Frontal cortex (tissue), 4 donors: Measurements from ENCODE around the gene CLIC5. TPM values are rescaled to one million over a fixed set of nuclear protein-coding genes. Genes with fewer than 3 reads are reported as not detected.

Source experiments
- DNase-seq, 2 donors: peaks; one replicate each; pipeline ENCODE4 v3.0.0; 2012; ENCODE audit warnings: low spot score in 2 of 2
- FAIRE-seq: peaks from 2 replicates; lab custom pipeline; 2012; peaks lifted over from hg19 to GRCh38; lab: Jason Lieb, UNC
- total RNA-seq: library from RNA; depleted of rRNA; stranded (reverse); fragments of >200 nt; gene quantifications from one replicate; pipeline ENCODE4 v1.2.3, GENCODE V29; 2014
- donor health status: control.
- donor health status: control.
- donor health status: control.

Gene CLIC5
- total RNA-seq, 1 donor from 2014 or later: 1.2 TPM

- FAIRE-seq: no peak
These were observed 24.0 kb upstream of the CLIC5 start for GRCh38 chr6:46039646-46040045.

DNA sequence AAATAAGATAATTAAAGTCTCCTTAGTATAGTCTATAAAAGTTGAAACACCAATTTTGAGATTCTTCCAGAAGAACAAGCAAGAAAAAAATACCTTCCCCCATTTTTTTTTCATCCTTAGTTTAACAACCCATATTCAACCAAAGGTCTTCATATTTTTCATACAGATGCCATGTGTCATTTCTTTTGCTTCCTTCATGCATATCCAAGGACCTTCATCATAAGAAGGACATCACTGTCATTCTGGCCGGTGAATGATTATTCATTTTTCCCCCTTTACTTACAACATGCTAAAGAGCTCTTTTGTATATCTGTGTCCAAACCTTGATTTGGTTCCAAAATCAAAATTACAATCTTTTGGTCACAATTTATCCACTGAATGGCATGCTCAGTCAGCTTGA, 21.3 kb upstream of the CLIC5 start:
- FAIRE-seq (no peak), DNase-seq (no peak)

More at GRCh38 chr6:46039646-46040045, 24.0 kb upstream of the CLIC5 start:
- DNase-seq: no peak

DNA sequence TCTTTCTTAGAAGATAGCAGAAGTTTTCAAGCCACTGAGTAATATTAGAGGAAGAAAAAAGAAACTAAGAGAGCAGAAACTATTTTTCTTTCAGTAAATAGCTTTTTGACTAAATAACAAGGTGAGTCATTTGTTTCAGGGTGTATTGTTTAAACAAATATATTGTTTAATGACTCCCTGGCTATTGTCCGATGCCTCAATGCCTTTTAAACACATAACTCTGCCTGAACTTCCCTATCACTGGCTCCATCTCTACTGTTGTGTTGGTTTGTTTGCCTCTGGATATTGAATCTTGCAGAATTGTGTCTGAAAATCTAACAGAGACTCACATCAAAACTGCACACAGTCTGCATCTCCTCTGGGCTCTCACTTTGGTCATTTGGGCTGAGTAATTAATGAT, 19.6 kb upstream of the CLIC5 start:
- no peak for DNase-seq
- FAIRE-seq: no peak

DNA sequence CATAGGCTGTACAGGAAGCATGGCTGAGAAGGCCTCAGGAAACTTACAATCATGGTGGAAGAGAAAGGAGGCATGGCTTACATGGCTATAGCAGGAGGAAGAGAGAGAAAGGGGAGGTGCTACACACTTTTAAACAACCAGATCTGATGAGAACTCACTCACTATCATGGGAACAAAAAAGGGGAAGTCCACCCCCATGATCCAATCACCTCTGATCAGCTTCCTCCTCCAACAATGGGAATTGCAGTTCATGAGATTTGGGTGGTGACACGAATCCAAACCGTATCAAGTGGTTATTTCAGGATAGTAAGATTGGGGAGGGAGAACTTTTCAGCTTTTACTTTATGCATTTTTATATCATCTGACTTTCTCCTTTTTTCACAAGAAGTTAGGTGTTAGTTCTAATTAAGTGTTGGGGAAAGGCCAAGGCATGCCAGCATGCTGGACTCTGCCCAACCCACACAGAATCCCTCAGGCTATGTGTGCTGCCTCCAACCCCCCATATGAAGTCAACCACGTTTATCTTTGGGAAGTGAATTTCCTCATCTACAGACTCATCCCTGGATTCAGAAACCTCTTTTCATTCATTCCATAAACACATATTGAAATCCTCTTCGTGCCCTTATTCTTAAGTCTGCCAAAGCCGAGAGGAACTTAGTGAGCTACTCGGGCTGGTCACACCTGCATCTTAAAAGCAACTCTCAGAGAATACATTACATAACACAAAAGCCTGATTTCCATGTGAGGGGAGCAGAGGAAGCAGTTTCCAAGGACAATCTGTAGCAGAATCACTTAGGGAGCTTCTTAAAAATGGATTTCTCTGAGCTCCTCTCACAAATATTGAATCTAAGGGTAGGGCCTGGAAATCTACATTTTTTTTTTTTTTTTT, 16.7 kb upstream of the CLIC5 start:
- DNase-seq (no peak), FAIRE-seq (no peak)

DNA sequence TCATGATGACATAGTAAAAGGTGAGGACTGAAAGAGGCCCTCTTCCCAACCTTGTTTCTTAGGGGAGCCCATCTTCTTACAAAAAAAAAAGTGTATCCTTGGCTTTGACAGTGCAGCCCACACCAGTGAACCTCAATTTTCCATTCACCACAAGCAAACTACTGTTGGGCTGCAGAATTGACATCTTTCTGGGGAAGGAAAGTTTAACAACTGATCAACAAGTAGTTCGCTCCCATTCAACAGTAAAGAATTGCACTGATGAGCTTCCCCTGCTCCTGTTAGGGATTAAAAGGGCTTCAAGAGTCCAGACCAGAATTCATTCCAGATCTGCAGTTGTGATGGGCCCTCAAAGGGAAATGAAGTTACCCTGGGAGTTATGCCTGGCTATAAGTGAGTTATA, 13.9 kb upstream of the CLIC5 start:
- DNase-seq (no peak), FAIRE-seq (no peak)

- FAIRE-seq (no peak), DNase-seq (no peak)
These were observed 10.6 kb upstream of the CLIC5 start for GRCh38 chr6:46026307-46026706.

DNA sequence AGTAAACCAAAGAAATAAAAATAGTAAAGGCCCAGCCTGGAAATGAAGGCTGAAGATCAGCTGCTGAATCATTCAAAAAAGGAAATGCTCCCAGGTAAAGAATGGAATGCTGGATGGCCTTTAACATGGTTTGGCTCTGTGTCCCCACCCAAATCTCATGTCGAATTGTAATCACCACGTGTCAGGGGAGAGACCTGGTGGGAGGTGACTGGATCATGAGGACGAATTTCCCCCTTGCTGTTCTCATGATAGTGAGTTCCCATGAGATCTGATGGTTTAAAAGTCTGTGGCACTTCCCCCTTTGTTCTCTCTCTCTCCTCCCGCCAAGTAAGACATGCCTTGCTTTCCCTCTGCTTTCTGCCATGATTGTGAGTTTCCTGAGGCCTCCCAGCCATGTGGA, 9.9 kb upstream of the CLIC5 start:
- DNase-seq (no peak), FAIRE-seq (no peak)

DNA sequence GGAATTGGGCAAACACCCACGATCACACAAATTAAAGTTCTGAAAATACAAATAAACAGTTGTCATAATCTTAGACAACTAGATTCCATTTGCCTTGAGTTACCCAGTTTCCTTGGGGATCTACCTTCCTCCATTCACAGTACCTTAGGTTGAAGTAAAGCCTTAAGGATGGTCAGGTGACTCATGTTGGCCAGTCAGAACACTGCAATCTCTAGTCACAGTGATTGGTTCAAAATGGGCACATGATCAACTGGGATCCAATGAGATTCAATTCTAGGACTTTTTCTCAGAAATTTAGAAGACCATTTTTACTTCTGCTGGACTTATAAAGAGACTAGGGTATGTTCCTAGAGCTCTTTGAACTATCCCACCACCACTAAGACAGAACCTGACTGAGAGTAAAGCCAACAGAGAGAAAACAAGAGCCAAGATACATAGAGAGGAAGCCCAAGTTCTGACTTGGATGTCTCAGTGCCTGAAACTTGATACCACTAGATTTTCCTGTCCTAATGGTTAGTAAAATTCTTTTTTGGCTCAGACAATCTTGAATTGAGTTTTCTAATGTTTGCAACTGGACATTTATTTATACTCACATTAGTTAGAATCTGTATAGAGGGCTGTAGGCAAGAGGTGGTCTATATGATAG, 8.6 kb upstream of the CLIC5 start:
- DNase-seq (no peak), FAIRE-seq (no peak)

DNA sequence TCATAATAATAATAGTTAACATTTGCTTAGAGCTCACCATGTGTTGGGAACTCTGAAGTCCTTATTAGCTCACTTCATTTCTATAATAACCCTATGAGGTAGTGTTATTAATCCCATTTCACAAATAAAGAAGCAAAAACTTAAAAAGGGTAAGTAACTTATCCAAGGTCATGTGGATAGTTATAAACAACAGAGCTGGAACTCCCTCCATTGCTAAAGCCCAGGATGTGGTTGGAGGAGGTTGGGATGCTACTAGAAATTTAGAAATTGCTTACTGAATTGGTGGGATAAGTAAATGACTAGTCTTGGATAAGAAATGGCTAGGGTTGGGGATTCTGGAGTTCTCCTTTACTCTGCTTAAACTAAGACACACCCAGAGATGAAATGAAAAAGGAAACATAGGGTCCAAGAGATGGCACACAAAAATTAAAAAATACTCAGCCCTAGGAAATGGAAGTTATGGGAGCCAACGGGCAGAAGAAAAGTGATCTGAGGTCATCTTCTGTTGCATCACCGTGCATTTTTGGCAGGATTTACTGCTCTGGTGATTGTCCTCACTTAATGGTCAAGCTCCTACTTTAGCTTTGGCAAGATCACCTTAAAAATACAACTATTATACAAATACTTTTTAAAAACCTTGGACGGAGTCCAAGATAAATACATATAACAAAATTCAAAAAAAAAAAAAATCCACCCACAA, 7.7 kb upstream of the CLIC5 start:
- no peak for DNase-seq
- no peak for FAIRE-seq

DNA sequence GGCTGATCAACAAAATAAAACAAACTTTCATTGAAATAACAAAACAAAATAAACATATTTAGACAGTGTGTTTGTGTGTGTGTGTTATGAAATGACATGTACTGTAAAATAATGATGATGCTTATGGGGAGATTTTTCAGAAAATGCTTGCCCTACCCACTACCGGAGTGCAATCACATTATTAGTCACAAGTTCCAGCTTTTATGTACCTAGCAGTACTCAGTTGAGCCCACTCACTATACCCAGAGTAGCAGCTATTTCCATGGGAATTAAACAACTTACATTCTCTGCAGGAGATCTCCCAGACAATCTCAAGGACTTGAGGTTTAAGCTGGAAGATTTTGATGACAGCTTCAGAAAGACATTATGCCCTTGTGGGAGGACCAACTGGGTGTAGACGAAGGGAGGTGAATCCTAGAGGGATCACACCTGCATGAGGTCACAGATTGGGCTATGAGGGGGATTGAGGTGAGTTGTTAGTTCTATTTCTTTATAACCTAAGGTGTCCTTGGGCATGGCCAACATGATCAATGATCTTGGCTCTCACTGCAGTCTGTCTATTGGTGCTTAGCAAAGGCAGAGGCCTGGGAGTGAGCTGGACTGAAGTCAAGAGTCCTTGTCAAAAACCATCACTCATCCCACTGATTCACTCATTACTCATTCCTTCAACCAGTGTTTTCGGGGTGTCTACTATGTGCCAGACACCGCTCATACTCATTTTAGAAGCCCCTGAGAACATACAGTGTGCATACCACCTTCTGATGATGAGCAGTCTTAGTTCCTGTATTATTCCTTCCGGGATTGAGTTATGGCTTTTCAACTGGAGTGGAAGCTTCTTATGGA, 6.7 kb upstream of the CLIC5 start:
- FAIRE-seq: no peak
- no peak for DNase-seq

GRCh38 chr6:46017726-46018125, 2.1 kb upstream of the CLIC5 start:
- no peak for FAIRE-seq
- no peak for DNase-seq

- FAIRE-seq (no peak), DNase-seq (no peak)
These were observed 476 bp upstream of the CLIC5 start for GRCh38 chr6:46016063-46016608.

DNA sequence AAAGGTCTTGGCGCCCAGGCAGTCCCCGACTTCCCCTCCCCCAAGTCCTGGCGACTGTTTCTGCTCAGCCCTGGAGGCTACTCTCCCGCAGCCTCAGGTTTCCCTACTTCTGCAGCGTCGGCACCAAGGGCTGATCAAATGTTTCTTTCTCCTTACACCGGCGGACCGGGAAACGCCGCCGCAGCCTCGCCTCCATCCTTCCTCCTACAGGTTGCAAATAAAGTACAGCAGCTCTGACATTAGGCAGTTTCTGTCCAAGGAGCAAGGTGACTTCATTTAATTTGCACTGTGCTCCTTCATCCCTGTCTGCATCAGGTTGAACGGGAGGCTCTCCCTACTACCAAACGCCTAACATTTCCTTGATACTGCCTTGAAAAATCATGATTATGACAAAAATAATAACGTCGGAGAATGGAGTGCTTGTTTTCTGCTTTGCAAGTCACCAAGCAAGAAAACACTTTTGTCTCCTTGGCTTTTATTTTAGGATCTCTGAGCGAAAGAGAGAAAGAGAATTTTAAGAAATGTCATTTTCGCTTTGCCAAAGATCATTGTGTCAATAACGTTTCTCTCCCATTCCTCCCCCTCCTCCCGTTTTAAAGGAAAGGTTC, 1.0 kb downstream of the CLIC5 start:
- no peak for FAIRE-seq

DNA sequence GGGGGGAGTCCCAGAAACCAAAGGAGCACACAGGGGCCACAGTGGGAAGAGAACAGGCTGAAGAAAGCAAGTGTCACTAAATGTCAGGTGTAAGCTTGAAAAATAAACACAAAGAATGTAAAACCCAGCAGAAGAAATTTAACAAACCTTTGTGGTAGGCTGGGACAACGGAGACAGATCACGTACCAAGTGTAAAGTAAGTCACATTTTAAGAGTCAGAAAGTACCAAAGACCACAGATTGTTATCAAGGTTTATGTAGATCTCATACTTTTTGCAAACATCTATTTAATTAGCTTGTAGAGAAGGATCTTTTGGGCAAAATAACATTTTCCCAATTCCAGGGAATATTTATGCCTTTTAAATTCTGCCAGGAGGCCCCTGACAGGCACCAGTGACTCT, 1.6 kb downstream of the CLIC5 start:
- no peak for DNase-seq
- FAIRE-seq: no peak

More for the DNA sequence above, 1.0 kb downstream of the CLIC5 start:
- DNase-seq: no peak

GRCh38 chr6:46013639-46014038, 2.0 kb downstream of the CLIC5 start:
- FAIRE-seq (no peak), DNase-seq (no peak)

- FAIRE-seq: no peak
- no peak for DNase-seq
These were observed 2.8 kb downstream of the CLIC5 start for GRCh38 chr6:46012834-46013233.

DNA sequence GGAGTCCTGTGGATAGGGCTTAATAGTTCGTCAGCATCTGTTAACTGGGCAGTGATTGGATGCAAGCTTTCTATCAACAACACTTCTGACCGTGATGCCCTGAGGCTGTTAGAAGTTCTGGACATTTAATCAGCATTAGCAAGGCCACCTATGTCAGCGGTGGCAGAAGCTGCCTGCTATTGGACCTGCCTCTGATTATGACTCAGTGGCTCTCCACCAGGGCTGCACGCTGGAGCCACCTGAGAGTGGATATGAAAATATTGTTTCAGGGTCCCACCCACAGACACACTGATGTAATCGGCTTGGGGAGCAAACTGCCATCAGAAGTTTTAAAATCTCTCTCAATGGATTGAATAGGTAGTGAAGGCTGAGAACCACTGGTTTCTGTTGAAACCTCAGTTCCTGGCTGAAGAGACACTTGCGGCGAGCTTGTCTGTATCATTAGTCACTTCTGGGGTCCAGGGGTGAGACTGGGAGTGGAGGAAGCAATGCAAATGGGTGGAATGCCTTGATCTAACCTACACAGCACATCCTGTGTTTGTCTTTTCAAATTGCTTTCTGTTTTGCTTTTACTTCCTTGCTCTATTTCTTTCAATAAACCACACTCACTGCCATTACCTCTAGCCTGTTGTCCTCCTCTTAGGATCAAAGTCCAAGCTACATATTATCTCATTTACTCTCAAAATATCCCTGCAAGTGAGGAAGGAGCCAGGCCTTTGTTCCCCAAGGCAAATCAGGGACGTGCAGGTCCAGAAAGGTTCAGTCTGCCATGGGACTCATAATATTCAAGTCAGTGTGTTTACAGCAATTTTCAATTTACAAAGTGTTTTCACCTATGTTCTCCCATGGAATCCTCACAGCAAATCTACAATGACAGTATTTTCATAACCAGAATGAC, 4.2 kb downstream of the CLIC5 start:
- DNase-seq: no peak
- no peak for FAIRE-seq

DNA sequence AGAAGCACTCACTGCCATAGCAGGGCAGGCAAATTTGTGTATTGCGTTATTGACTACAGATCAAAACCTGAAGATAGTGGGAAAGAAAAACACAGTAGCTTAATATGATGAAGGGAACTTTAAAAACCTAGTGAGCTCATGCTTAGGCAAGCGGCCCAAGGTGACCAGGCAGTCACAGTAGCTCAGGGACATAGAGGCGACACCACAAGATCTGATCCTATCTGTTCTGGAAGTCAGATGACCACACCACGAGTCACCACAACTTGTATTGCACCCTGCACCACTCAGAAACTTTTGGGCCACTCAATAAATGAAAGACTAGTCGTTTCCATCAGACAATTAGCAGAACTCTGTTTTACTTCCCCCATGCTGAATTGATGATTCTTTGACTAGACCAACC, 4.9 kb downstream of the CLIC5 start:
- FAIRE-seq (no peak), DNase-seq (no peak)
